Breast epithelium (tissue), 3 donors: ENCODE measurements around the gene DNAJB4.

ENCODE experiments used
- CTCF ChIP-seq, 3 donors: fragments of 450-650 bp; IDR thresholded peaks; one replicate each; pipeline ENCODE4 v1.5.1; 2016 to 2017; ENCODE audit warnings: antibody characterized with exemption in 3 of 3, mild to moderate bottlenecking in 3 of 3, moderate library complexity in 3 of 3
- POLR2A ChIP-seq: fragments of 450-650 bp; IDR thresholded peaks from one replicate; pipeline ENCODE4 v1.6.1; 2016; ENCODE audit warnings: antibody characterized with exemption, mild to moderate bottlenecking, moderate library complexity
- POLR2AphosphoS5 ChIP-seq, 3 donors: sonication (generic); formaldehyde crosslinking; IDR thresholded peaks; one replicate each; pipeline ENCODE4 v1.6.1; 2017; ENCODE audit warnings: antibody characterized with exemption in 3 of 3

GRCh38 chr1:78052685-78053405 is 48.1 kb downstream of the DNAJB4 start:
- no peak for TF ChIP-seq CTCF (IDR thresholded peaks at IDR 0.05)
- no peak for TF ChIP-seq POLR2A
- TF ChIP-seq POLR2AphosphoS5 (IDR thresholded peaks at IDR 0.05) = no peak
